ENCODE results near the gene HOXC13. TPM values are rescaled to one million over a fixed set of nuclear protein-coding genes. Genes with fewer than 3 reads are reported as not detected.

Gene HOXC13
- total RNA-seq, 3 donors from 2014 or later (not counting 1 experiment from before 2014, with no cell fraction given) = not detected

DNA sequence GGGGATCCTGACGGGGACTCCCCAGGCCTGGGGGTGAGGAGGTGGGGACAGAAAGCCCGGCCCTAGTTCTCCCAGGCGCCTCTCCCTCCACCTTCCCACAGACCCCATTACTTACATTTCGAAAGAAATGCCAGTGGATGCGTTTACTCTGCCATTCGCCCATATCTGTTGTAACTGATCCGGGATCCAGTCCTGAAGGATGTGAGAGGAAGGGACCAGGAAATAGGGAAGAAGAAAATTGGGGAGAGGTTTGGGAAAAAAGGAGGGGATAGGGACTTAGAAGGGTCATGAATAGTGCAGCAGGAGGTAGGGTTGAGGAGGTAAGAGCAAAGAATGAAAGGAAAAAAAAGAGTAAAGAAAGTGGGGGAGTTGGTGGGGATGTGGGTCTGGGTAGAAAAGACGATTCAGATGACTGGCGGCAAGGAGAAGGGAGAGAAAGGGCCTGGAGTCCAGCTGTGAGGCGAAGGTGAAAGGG is 17.2 kb downstream of the HOXC13 start:
- DNase-seq (no peak), ATAC-seq (no peak)
- Mint-ChIP-seq H3K36me3 (peaks cover 11% of the 10 kb centered on the region), H3K4me3 (peak overlapping the region; percentile 13), H3K27ac (no peak overlapping the region), H3K9me3 (no peaks in the 10 kb centered on the region), H3K4me1 (peaks cover 24 to 25% of the 10 kb centered on the region in 2 donors), H3K27me3 (ENCODE audit: low read depth in 2 of 2) (peaks cover 75 to 82% of the 10 kb centered on the region in 2 donors)
- peaks cover 40% of the 10 kb centered on the region for H3K4me1 ChIP-seq (ENCODE audit: control insufficient read depth, insufficient read depth, low read length)
- intact Hi-C loops (cut with micrococcal nuclease) = loop anchor here (5.0 kb wide), 2 partner anchors 41 to 326 kb away; partner anchors contain the start of genes CBX5 and HNRNPA1
- no peak overlapping the region for H3K27ac ChIP-seq (ENCODE audit: low read length)
- H3K36me3 ChIP-seq (ENCODE audit: control insufficient read depth, insufficient read depth, low read length) = no peaks in the 10 kb centered on the region
- TF ChIP-seq, protein P1, sequence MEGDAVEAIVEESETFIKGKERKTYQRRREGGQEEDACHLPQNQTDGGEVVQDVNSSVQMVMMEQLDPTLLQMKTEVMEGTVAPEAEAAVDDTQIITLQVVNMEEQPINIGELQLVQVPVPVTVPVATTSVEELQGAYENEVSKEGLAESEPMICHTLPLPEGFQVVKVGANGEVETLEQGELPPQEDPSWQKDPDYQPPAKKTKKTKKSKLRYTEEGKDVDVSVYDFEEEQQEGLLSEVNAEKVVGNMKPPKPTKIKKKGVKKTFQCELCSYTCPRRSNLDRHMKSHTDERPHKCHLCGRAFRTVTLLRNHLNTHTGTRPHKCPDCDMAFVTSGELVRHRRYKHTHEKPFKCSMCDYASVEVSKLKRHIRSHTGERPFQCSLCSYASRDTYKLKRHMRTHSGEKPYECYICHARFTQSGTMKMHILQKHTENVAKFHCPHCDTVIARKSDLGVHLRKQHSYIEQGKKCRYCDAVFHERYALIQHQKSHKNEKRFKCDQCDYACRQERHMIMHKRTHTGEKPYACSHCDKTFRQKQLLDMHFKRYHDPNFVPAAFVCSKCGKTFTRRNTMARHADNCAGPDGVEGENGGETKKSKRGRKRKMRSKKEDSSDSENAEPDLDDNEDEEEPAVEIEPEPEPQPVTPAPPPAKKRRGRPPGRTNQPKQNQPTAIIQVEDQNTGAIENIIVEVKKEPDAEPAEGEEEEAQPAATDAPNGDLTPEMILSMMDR (IDR thresholded peaks at IDR 0.05) = no peak
- no peak overlapping the region for H3K4me3 ChIP-seq (ENCODE audit: low read length)
- peaks cover 95% of the 10 kb centered on the region for H3K27me3 ChIP-seq (ENCODE audit: control insufficient read depth, insufficient read depth, low read length)
- H3K9me3 ChIP-seq (ENCODE audit: control insufficient read depth, insufficient read depth, low read length) = peaks cover 5% of the 10 kb centered on the region
- 14% methylated on average over 6 of the region's 10 CpGs for WGBS (ENCODE audit: insufficient coverage)

DNA sequence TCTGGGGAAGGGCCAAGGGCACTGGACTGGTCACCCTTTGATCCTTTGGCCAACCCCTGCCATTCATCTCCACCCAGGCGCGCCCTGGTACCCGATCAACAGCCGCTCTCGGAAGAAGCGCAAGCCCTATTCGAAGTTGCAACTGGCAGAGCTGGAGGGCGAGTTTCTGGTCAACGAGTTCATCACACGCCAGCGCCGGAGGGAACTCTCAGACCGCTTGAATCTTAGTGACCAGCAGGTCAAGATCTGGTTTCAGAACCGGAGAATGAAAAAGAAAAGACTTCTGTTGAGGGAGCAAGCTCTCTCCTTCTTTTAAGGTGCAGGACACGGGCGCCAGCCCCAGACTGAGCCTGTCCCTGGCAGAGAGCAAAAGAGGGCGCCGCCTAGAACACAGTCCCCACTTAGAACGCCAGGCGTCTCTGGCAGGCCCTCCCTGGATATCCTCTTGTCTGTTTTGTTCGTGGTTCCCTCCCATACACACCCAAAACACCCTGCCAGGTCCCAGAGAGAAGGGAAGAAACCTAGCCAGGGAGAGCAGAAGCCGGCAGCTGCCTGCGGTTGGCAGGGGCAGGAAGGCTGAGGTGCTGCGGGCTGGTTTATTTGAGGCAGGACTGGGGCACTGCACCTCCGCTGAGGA is 17.7 kb downstream of the HOXC13 start:
- peaks cover 11% of the 10 kb centered on the region for H3K36me3 Mint-ChIP-seq
- Histone ChIP-seq H3K9me3 (ENCODE audit: control insufficient read depth, insufficient read depth, low read length) (peaks cover 5% of the 10 kb centered on the region), H3K27ac (ENCODE audit: low read length) (no peak overlapping the region), H3K4me3 (ENCODE audit: low read length) (no peak overlapping the region), H3K36me3 (ENCODE audit: control insufficient read depth, insufficient read depth, low read length) (no peaks in the 10 kb centered on the region), H3K4me1 (ENCODE audit: control insufficient read depth, insufficient read depth, low read length) (peaks cover 41% of the 10 kb centered on the region), H3K27me3 (ENCODE audit: control insufficient read depth, insufficient read depth, low read length) (peaks cover 95% of the 10 kb centered on the region)
- TF ChIP-seq, protein P1 (IDR thresholded peaks at IDR 0.05) = no peak
- no peaks in the 10 kb centered on the region for H3K9me3 Mint-ChIP-seq
- peak overlapping the region; percentile 13 for H3K4me3 Mint-ChIP-seq
- H3K27ac Mint-ChIP-seq = no peak overlapping the region
- 10% methylated on average over 24 of the region's 25 CpGs for WGBS (ENCODE audit: insufficient coverage)
- intact Hi-C loops (cut with micrococcal nuclease) = loop anchor here (5.0 kb wide), 2 partner anchors 41 to 326 kb away; partner anchors contain the start of genes CBX5 and HNRNPA1
- ATAC-seq (peak in 1 of 3 donors; percentile 38), DNase-seq (peak in 1 of 2 donors; percentile 45)
- peaks cover 76 to 77% of the 10 kb centered on the region in 2 donors for H3K27me3 Mint-ChIP-seq (ENCODE audit: low read depth in 2 of 2)
- peaks cover 24 to 25% of the 10 kb centered on the region in 2 donors for H3K4me1 Mint-ChIP-seq

DNA sequence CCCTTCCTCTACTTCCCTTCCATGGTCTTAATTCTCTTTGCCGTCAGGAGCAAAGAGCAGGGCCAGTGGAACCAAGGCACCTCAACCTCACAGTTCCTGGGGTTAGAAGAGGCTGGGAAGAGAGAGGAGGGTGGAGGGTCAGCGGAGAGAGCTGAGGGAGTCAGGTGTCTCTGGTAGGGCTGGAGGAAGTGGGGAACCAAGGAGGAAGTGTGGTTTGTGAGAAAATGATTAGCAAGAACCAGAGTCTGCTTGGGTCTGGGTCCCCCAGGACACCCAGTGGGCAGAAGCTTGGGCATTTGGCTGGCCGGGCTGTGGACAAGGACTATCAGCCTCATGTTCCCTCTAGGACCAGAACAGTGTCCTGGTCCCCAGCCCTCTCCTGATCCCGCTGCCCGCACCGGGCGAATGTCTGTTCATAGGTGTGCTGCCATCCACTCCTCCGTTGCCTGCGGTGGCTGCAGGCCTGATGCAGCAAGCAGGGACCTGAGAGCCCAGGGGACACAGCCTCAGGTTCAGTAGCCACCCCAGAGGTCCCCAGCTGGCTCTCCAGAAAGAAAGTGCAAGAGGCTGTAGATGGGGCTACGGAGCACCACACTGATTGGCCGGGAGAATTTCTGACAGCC is 18.4 kb downstream of the HOXC13 start:
- ATAC-seq = no peak

More for the DNA sequence above, 18.4 kb downstream of the HOXC13 start:
- no peaks in the 10 kb centered on the region for H3K36me3 ChIP-seq (ENCODE audit: control insufficient read depth, insufficient read depth, low read length)
- Mint-ChIP-seq H3K36me3 (peaks cover 11% of the 10 kb centered on the region), H3K9me3 (no peaks in the 10 kb centered on the region), H3K27me3 (ENCODE audit: low read depth in 2 of 2) (peaks cover 73 to 83% of the 10 kb centered on the region in 2 donors), H3K4me1 (peaks cover 24 to 25% of the 10 kb centered on the region in 2 donors), H3K27ac (no peak overlapping the region), H3K4me3 (no peak overlapping the region)
- intact Hi-C loops (cut with micrococcal nuclease) = loop anchor here (5.0 kb wide), 2 partner anchors 40 to 325 kb away; partner anchors contain the start of genes CBX5 and HNRNPA1
- WGBS (ENCODE audit: insufficient coverage) = 9% methylated on average over 11 of the region's 11 CpGs
- TF ChIP-seq, protein P1 (IDR thresholded peaks at IDR 0.05) = no peak
- H3K27ac ChIP-seq (ENCODE audit: low read length) = no peak overlapping the region
- H3K9me3 ChIP-seq (ENCODE audit: control insufficient read depth, insufficient read depth, low read length) = peaks cover 5% of the 10 kb centered on the region
- peaks cover 40% of the 10 kb centered on the region for H3K4me1 ChIP-seq (ENCODE audit: control insufficient read depth, insufficient read depth, low read length)
- no peak overlapping the region for H3K4me3 ChIP-seq (ENCODE audit: low read length)
- DNase-seq = no peak
- peaks cover 95% of the 10 kb centered on the region for H3K27me3 ChIP-seq (ENCODE audit: control insufficient read depth, insufficient read depth, low read length)

Data from natural killer cell (primary cell).